Posterior vena cava (tissue), 2 donors: ENCODE data around the gene PAM. TPM values are rescaled to one million over a fixed set of nuclear protein-coding genes. Genes with fewer than 3 reads are reported as not detected.

Source experiments
- DNase-seq: peaks from one replicate; pipeline ENCODE4 v3.0.0-alpha.2; 2020; ENCODE audit warnings: low spot score
- intact Hi-C, 2 donors: fragments of 100-400 bp; cut with DNase I; formaldehyde crosslinking; loops; one replicate each; pipeline versions ENCODE4 v1.14.1 to v1.14.2; 2022 to 2023
- total RNA-seq, 2 donors: library from RNA; stranded (reverse); fragmentation: NEBNext Ultra II Directional; extraction: Animal tissue kit (Norgen Biotek cat#: 25700); gene quantifications; one replicate each; pipeline ENCODE4 v1.2.1, GENCODE V29; 2021
- donor health status: DM: yes; HTN: yes; CAD: no.
- donor health status: DM: yes; HTN: yes; CAD: no.

Gene PAM
- total RNA-seq, 2 donors from 2014 or later: 340 to 357 TPM

DNA sequence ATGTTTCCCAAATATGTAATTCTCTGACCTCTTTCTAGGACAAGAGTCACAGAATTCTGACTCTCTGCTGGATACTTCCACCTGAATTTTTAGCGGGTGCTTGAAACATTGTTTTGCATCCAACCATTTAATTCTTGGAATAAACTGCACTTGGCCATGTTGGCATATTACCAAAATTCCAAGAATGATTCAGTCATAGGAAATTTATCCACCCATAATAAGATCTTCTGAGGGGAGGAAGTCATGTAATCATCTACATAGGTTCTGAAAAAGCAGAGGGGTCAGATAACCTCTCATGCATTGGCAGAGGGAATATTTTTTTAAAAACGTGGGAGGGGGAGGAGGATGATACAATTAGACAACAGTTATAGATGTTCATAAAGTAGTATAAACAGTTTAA is 156.9 kb downstream of the PAM start:
- intact Hi-C loops: no loop called here
- no peak for DNase-seq

DNA sequence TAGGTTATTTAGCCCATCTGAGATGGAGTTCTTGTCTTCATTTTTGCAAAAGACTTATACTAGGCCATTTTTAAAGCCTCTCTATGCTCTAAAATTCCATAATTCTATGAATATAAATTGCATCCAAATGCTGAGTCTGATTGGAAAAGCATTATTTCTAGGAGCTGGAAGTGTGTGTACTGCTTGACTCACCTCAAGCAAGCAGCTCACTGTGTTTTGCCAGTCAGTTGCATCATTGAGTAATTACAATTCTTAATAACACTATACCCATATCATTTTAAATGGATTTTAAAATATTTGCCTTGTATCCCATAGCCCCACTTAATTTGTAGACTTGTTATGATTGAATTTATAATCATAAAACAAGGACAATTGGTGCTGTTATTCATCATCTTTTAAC is 161.0 kb downstream of the PAM start:
- intact Hi-C loops: no loop called here
- DNase-seq: no peak

DNA sequence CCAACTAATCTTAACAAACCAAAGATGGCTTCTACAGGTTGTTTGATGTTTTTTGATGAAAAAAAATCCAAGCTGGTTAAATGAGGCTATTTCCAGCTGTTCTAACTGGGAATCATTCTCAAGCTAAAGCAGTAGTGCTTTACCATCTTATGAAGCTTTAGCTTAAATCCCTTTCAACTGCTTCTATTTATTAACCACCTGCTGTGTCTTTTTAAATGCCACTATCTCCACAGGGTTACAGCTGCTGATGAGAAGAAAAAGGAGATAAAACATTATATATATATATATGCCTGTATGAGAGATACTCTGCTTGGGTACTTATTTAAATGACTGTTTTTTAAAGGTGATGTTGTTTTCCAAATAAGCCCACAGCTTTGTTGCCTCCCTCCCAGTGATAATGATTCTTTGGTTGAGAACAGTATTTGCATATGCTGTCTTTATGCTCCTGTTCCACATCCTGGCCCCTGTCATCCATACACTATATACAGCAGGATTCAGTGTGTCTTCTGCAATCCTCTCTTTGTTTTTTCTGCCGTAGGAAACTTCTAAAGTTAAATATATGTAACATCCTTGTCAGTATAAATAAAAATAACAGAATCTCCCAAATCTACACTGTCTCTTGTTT is 164.0 kb downstream of the PAM start:
- DNase-seq: no peak

DNA sequence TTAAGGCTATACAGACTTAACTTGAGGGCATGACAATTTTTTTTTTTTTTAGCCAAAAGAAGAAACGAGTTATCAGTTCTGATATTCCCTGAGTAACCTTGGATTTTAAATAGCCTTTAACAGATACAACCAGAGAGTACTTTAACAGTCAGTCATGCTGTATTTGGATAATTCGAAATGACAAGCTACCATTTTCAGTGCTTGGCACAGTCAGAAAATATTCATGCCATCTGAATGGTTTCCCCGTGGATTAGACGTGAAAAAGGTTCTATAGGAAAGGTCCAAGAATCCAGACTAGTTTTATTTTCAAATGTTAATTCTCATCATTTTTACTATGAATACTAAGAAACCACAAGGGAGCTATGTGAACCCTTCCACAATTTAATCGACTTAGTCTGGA is 165.7 kb downstream of the PAM start:
- intact Hi-C loops: no loop called here
- no peak for DNase-seq

More for the DNA sequence above, 164.0 kb downstream of the PAM start:
- intact Hi-C loops: no loop called here

DNA sequence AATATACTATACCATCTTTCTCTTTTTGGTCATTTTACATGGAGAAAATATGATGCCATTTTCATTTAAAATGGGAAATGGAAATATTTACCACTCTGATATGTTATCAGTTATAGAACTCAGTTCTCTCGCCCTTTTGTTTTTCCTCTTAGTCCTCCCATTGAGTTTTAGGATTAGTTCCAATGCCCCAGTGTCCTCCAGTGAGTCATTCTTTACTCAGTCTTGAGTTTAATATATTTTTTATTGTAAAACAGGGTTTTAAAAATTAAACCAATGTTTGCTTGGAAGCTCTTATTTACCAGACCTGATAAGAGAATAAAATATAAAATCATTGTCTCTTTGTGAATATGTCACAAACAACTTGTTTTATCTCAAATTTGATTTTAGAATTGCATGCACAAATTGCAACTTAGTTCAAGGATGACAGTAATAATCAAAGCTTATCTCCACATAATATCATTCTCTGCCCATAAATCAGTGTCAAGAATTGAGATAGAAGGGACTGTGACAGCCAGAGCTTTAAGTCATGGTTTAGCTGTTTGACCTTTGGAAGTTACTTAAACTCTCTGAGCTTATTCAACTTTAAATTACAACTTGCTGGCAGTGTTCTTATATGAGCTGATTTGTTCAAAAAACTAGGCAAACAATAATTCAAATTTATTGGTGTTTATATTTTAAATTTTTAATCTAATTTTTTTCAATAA is 166.4 kb downstream of the PAM start:
- no peak for DNase-seq
- intact Hi-C loops: no loop called here

GRCh38 chr5:102922111-102922720 is 167.1 kb downstream of the PAM start:
- no peak for DNase-seq
- intact Hi-C loops: no loop called here

GRCh38 chr5:102922799-102923477 is 167.8 kb downstream of the PAM start:
- intact Hi-C loops: no loop called here
- DNase-seq: no peak

- no peak for DNase-seq
- intact Hi-C loops: no loop called here
These were observed 169.9 kb downstream of the PAM start for GRCh38 chr5:102924963-102925362.

DNA sequence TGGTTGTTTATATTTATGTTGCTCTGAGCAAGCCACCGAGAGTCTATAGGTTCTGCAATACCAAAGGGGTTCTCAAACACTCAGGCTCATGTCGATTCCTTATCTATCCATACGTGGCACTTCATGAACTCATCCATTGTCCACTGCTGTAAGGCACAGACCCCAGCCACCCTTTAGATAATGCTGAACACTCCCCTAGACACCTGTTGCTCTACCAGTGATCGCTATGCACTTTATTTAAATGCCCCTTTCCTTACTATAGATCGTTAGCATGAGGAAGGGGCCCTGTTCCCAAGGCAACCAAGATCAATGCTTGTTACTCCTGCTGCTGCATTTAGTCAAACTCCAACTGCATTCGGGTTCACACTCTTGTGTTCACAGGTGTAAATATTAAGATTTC is 171.9 kb downstream of the PAM start:
- intact Hi-C loops: no loop called here
- no peak for DNase-seq

DNA sequence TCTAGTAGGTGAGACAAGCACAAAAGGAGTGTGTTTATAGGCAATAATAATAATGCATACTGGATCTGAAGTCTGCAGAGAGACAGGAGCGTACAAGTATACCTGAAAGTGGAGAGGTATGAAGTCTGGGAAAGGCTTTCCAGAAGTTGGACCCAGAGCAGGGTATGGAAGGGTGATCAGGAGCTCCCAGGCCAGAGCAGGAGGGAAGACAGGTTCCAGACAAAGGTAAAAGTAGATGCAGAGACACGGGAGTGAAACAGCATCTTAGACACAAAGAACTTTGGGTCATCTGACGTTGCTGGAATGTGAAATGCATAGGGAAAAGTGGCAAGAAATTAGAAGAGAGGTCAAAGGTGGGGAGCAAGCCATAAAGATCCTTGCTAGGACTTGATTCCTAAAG is 175.1 kb downstream of the PAM start:
- intact Hi-C loops: no loop called here

GRCh38 chr5:102931085-102931725 is 176.1 kb downstream of the PAM start:
- intact Hi-C loops: no loop called here
- DNase-seq: no peak

More for the DNA sequence above, 175.1 kb downstream of the PAM start:
- DNase-seq: no peak

DNA sequence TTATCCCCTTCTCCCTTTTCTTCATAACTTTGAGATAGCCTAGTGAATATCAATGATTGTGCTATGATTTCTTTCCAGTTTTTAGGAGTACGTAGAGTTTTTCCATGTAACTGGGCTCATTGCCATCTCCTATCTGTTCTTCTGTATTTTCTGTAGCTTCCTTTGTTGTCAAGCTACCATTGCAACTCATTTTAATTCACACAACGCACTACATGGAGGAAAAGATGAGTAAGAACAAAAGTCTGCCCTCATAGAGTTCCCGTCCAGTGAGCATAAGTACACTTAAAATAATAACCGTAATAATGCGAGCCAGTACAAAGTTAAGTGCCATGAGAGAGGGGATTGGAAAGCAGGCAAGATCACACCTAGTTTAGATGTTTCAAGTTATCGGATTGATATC is 177.7 kb downstream of the PAM start:
- no peak for DNase-seq
- intact Hi-C loops: no loop called here

DNA sequence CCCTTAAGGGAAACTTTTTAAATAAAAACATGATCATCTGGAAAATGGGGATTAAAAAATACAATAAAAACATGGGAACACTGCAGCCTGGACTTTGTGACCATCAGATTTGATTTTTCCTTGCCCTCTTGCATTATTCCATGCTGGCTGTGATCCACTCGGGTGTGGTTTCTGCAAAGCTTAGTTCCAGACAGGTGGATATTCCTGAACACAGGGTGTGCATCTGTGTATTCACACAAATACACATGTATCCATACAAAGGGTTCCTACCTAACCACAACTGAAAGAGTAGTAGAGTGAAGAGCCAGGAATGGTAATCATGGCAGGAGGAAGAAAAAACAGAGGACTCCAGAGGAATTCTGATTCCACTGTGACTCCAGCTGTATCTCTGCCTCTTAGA is 178.2 kb downstream of the PAM start:
- DNase-seq: no peak
- intact Hi-C loops: no loop called here

DNA sequence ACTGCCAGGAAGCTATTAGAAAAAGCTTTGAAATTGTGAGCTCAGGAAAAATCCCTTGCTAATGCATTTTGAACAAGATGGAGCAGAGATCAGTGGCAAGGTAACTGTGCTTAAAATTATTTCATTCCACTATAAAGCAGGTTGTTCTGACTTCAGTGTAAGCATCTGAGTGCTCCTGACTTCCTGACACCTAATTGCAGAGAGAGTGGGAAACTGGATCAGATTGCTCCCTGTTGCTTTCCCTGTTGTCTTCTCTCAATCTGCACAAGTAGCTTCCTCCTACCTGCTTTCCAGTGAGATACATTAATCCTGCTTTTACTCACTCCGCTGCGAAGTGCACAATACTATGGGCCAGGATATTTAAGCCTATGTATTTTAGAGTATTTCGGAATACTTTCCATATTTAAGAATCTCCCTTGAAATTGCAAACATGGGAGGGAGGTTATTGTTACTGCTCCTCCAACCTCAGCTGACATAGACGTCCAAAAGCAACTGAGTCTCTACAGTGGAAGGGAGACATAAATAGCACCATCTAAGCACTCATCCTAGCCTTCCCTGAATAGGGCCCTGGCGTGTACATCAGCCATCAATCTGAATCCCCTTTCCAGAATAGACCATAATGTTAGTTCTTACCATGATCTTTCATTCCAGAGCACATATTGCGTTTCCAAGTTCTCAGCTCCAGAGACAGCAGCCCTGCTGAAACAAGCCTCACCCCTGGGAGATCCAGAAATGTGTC is 178.8 kb downstream of the PAM start:
- DNase-seq: no peak

GRCh38 chr5:102937894-102938293 is 182.8 kb downstream of the PAM start:
- intact Hi-C loops: no loop called here
- no peak for DNase-seq

More for the DNA sequence above, 178.8 kb downstream of the PAM start:
- intact Hi-C loops: no loop called here

DNA sequence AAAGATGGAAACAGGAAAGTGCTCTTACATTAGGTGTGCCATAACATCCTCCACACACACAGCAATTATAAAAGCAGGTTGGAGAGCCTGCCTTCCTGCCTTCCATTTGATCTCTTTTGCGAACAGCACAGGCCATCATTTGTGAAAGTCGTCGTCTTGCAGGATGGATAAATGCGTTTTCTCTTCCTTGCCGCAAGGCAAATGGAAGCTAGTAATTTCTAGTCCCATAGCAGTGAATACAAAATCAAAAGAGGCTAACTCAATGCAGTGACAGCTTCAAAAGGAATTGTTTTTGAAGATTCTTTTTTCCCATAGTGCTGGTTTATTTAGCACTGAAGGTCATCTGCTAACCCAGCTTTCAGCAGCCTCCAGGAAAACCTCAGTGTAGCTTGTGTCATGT is 186.0 kb downstream of the PAM start:
- intact Hi-C loops: no loop called here
- DNase-seq: no peak

GRCh38 chr5:102946414-102946813 is 191.3 kb downstream of the PAM start:
- no peak for DNase-seq

GRCh38 chr5:102946971-102947370 is 191.9 kb downstream of the PAM start:
- intact Hi-C loops: no loop called here
- DNase-seq: no peak

More at GRCh38 chr5:102946414-102946813, 191.3 kb downstream of the PAM start:
- intact Hi-C loops: no loop called here

DNA sequence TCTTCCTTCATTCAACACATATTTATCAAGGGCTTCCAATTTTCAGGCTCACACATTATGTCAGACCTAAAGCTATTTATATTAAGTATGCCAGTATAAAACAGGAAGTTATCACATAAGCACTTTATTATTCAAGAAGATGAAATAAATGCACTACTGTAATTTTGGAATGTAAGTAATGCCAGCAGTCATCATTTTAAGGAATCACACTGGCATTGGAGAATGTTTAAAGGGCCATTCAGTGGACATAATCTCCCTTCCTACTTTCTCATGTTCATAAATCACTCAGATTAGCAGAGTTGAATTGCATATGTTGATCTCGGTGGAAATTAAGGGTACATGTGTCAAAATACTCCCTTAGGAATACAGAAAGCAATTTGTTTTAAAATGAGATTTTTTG is 200.4 kb downstream of the PAM start:
- intact Hi-C loops: loop anchor here in 1 of 2 donors (10.0 kb wide), 1 partner anchor 171 kb away; no protein-coding TSS in a partner anchor
- DNase-seq: no peak
